ENCODE results near the gene DQX1. TPM values are rescaled to one million over a fixed set of nuclear protein-coding genes. Genes with fewer than 3 reads are reported as not detected.

The DQX1 gene
- total RNA-seq, 1 donor from 2014 or later, result 0.32 TPM

DNA sequence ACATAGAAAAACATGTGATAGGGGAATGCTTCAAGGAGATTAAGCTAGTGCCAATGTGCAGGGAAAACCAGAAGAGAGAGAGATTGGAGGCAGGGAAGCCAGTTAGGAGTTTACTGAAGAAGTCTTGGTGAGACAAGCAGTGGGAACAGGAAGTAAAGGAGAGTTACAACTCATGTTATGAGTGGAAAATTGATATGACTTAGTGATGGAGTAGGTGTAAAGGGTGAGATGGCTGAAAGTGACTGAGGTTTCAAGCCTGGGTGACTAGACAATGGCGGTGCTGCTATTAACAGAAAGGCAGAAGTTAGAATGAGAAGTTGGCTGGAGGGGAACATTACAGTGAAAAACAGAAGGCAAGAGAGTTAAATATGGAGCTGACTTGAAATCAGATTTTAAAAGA, 45.0 kb upstream of the DQX1 start:
- peaks cover 4% of the 10 kb centered on the region for H3K9me3 Mint-ChIP-seq (ENCODE audit: unreplicated experiment)
- no peak overlapping the region for H3K4me3 Mint-ChIP-seq (ENCODE audit: unreplicated experiment)
- TF ChIP-seq, protein P1, sequence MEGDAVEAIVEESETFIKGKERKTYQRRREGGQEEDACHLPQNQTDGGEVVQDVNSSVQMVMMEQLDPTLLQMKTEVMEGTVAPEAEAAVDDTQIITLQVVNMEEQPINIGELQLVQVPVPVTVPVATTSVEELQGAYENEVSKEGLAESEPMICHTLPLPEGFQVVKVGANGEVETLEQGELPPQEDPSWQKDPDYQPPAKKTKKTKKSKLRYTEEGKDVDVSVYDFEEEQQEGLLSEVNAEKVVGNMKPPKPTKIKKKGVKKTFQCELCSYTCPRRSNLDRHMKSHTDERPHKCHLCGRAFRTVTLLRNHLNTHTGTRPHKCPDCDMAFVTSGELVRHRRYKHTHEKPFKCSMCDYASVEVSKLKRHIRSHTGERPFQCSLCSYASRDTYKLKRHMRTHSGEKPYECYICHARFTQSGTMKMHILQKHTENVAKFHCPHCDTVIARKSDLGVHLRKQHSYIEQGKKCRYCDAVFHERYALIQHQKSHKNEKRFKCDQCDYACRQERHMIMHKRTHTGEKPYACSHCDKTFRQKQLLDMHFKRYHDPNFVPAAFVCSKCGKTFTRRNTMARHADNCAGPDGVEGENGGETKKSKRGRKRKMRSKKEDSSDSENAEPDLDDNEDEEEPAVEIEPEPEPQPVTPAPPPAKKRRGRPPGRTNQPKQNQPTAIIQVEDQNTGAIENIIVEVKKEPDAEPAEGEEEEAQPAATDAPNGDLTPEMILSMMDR (IDR thresholded peaks at IDR 0.05), result no peak
- no peaks in the 10 kb centered on the region for H3K36me3 Mint-ChIP-seq (ENCODE audit: unreplicated experiment)
- DNase-seq (ENCODE audit: extremely low spot score, unreplicated experiment), result no peak
- peaks cover 44% of the 10 kb centered on the region for H3K4me1 Mint-ChIP-seq (ENCODE audit: unreplicated experiment)
- H3K27ac Mint-ChIP-seq (ENCODE audit: unreplicated experiment), result no peak overlapping the region
- no peaks in the 10 kb centered on the region for H3K27me3 Mint-ChIP-seq (ENCODE audit: unreplicated experiment)

DNA sequence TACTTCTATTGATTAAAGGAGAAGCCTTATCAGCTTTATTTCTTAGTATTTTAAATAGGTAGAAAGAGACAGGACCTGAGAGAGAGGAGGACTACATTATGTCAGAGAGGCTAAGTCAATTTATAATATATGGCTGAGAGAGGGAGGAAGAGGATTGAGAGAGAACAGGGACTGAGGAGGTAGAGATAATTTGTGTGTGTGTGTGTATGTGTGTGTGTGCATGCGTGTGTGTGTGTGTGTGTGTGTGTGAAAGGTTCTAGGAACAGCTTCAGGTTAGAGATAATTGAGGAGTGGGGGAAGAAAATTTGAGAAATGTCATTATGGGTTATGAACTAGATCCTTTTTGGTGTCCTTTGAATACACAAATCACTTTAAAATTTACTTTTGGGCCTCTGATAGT, 43.7 kb upstream of the DQX1 start:
- no peak for DNase-seq (ENCODE audit: extremely low spot score, unreplicated experiment)
- TF ChIP-seq, protein P1 (IDR thresholded peaks at IDR 0.05), result no peak
- Mint-ChIP-seq H3K4me3 (ENCODE audit: unreplicated experiment) (no peak overlapping the region), H3K27ac (ENCODE audit: unreplicated experiment) (no peak overlapping the region), H3K9me3 (ENCODE audit: unreplicated experiment) (peaks cover 3% of the 10 kb centered on the region), H3K27me3 (ENCODE audit: unreplicated experiment) (no peaks in the 10 kb centered on the region), H3K4me1 (ENCODE audit: unreplicated experiment) (peaks cover 46% of the 10 kb centered on the region), H3K36me3 (ENCODE audit: unreplicated experiment) (no peaks in the 10 kb centered on the region)

DNA sequence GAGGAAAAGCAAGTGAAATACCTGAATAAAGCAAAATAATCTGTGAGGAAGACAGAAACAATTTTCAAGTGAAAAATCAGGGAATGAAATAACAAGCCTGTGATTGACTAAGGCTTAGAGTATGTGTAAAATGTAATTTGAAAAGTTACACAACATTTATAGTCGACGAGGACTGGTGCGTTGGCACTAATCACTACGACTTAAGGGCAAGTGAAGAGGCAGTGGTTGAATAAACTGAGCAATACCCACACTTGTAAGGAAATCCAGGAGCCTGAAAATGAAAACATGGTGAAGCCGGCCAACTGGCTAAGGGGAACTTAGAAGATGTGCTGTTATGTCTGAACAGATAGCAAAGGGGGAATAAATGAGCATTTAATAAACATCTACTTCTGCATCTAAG, 41.9 kb upstream of the DQX1 start:
- Mint-ChIP-seq H3K27ac (ENCODE audit: unreplicated experiment) (peak overlapping the region; percentile 64), H3K36me3 (ENCODE audit: unreplicated experiment) (no peaks in the 10 kb centered on the region), H3K27me3 (ENCODE audit: unreplicated experiment) (no peaks in the 10 kb centered on the region), H3K4me1 (ENCODE audit: unreplicated experiment) (peaks cover 43% of the 10 kb centered on the region), H3K9me3 (ENCODE audit: unreplicated experiment) (no peaks in the 10 kb centered on the region), H3K4me3 (ENCODE audit: unreplicated experiment) (no peak overlapping the region)
- no peak for DNase-seq (ENCODE audit: extremely low spot score, unreplicated experiment)
- TF ChIP-seq, protein P1 (IDR thresholded peaks at IDR 0.05), result no peak

DNA sequence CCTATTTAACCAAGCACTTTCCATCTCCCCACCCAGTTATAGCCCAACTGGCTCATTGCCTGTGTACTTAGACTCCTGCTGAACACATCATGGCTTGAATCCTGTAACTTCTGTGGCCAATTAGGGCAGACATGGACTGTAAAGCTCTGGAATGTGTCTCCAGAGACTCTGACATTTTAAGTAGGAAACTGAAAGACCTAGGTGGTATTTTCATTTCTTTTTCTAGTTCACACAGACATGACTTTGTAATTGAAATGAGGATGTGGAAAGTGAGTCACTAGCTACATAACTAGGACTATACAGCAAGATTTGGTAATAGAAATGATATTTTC, 40.7 kb upstream of the DQX1 start:
- no peak for DNase-seq (ENCODE audit: extremely low spot score, unreplicated experiment)
- H3K36me3 Mint-ChIP-seq (ENCODE audit: unreplicated experiment), result no peaks in the 10 kb centered on the region

DNA sequence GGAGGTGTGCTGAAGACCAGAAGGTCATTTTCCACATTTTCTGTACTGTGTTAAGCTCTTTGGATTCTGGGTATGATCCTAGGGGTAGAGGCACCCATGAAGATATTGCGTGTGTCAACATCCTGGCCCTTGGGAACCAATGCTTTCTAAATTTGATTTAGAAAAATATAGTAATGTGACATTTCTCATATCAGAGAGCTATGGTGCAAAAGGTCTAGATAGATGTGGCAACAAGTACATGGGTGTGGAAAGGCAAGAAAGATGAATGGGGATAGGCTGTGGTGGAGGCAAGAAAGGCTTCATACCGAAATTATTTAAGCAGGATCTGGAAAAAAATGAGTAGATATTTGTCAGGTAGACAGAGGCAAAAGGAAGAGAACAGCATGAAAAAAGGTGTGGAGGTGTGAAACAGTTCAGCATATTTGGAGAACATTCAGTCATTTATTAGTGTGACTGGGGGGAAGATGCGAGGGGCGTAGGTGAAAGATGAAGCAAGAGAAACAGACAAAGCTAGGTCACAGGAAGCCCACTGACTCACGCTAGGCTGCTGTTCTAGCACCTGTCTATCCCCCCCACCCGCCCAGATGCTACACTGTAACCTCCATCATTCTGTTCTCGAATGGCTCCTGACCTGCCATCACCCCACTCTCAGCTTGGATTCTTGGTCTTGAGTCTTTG, 40.2 kb upstream of the DQX1 start:
- no peak for DNase-seq (ENCODE audit: extremely low spot score, unreplicated experiment)
- Mint-ChIP-seq H3K9me3 (ENCODE audit: unreplicated experiment) (no peaks in the 10 kb centered on the region), H3K36me3 (ENCODE audit: unreplicated experiment) (no peaks in the 10 kb centered on the region), H3K4me3 (ENCODE audit: unreplicated experiment) (no peak overlapping the region), H3K27me3 (ENCODE audit: unreplicated experiment) (no peaks in the 10 kb centered on the region), H3K4me1 (ENCODE audit: unreplicated experiment) (peaks cover 45% of the 10 kb centered on the region), H3K27ac (ENCODE audit: unreplicated experiment) (peak overlapping the region; percentile 64)
- TF ChIP-seq, protein P1 (IDR thresholded peaks at IDR 0.05), result no peak

More for the DNA sequence above, 40.7 kb upstream of the DQX1 start:
- Mint-ChIP-seq H3K4me1 (ENCODE audit: unreplicated experiment) (peaks cover 45% of the 10 kb centered on the region), H3K4me3 (ENCODE audit: unreplicated experiment) (no peak overlapping the region), H3K9me3 (ENCODE audit: unreplicated experiment) (no peaks in the 10 kb centered on the region), H3K27me3 (ENCODE audit: unreplicated experiment) (no peaks in the 10 kb centered on the region), H3K27ac (ENCODE audit: unreplicated experiment) (peak overlapping the region; percentile 64)
- TF ChIP-seq, protein P1 (IDR thresholded peaks at IDR 0.05), result no peak
